Measurements from ENCODE around the gene DENND1A. TPM values are rescaled to one million over a fixed set of nuclear protein-coding genes. Genes with fewer than 3 reads are reported as not detected.
A peak's percentile ranks its signal among the peaks of the same experiment; 100 is the strongest.

DENND1A gene
- total RNA-seq, 1 experiment from 2014 or later: 23.5 TPM

GRCh38 chr9:123469282-123469681 lies 460.6 kb downstream of the DENND1A start (continued):
- TF ChIP-seq PRDM15 (CRISPR knock-in tag; IDR thresholded peaks at IDR 0.05) (no peak), GRHL2 (CRISPR knock-in tag; IDR thresholded peaks at IDR 0.05; ENCODE audit: insufficient replicate concordance, severe bottlenecking) (no peak), ATF1 (CRISPR knock-in tag; IDR thresholded peaks at IDR 0.05) (no peak), CREM (CRISPR knock-in tag; IDR thresholded peaks at IDR 0.05) (no peak), OVOL2 (CRISPR knock-in tag; IDR thresholded peaks at IDR 0.05; ENCODE audit: borderline replicate concordance) (no peak), ELF4 (CRISPR knock-in tag; IDR thresholded peaks at IDR 0.05; ENCODE audit: low read depth) (no peak)
- TF ChIP-seq, protein P1, sequence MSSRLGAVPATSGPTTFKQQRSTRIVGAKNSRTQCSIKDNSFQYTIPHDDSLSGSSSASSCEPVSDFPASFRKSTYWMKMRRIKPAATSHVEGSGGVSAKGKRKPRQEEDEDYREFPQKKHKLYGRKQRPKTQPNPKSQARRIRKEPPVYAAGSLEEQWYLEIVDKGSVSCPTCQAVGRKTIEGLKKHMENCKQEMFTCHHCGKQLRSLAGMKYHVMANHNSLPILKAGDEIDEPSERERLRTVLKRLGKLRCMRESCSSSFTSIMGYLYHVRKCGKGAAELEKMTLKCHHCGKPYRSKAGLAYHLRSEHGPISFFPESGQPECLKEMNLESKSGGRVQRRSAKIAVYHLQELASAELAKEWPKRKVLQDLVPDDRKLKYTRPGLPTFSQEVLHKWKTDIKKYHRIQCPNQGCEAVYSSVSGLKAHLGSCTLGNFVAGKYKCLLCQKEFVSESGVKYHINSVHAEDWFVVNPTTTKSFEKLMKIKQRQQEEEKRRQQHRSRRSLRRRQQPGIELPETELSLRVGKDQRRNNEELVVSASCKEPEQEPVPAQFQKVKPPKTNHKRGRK (CRISPR knock-in tag; IDR thresholded peaks at IDR 0.05; ENCODE audit: borderline replicate concordance): no peak

DNA sequence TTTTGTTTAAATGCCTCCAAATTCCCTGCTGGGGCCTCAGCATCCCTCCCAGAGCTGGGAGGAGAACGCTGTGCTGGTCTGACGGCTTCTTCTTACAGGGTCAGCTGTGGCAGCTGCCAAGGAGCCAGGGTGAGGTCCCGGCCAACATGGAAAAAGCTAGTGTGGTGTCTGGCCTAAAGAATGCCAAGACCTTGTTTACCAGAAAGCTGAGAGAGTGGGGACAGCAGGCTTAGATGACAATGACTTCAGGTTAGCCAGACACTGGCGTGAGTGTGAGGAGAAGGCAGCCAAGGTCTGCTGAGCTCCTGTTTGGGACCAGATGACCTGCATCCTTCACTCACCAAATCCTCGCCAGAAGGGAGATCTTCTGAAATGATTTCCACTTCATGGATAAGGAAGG lies 461.4 kb downstream of the DENND1A start:
- ATAC-seq: no peak
- Mint-ChIP-seq H3K27me3 (ENCODE audit: low read depth) (no peaks in the 10 kb centered on the region), H3K4me3 (no peak overlapping the region), H3K36me3 (no peaks in the 10 kb centered on the region), H3K9me3 (no peaks in the 10 kb centered on the region; the same call in 1 of the 2 replicates), H3K27ac (no peak overlapping the region), H3K4me1 (peaks cover 3% of the 10 kb centered on the region; the same call in 1 of the 2 replicates)
- ChIA-PET POLR2A (no interaction called here), CTCF (interaction anchor here (1.4 kb wide), 1 partner anchor 572 kb away, joined by 3 read pairs; no protein-coding TSS in a partner anchor)
- DNase-seq (ENCODE audit: low spot score): no peak
- no peak for TF ChIP-seq ATF2 (CRISPR knock-in tag; IDR thresholded peaks at IDR 0.05; ENCODE audit: borderline replicate concordance, low read depth)
- TF ChIP-seq ZNF423 (CRISPR knock-in tag; IDR thresholded peaks at IDR 0.05): no peak
- TF ChIP-seq, protein P2, sequence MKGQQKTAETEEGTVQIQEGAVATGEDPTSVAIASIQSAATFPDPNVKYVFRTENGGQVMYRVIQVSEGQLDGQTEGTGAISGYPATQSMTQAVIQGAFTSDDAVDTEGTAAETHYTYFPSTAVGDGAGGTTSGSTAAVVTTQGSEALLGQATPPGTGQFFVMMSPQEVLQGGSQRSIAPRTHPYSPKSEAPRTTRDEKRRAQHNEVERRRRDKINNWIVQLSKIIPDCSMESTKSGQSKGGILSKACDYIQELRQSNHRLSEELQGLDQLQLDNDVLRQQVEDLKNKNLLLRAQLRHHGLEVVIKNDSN (CRISPR knock-in tag; IDR thresholded peaks at IDR 0.05): no peak
- no peak for TF ChIP-seq EMX1 (CRISPR knock-in tag; IDR thresholded peaks at IDR 0.05)
- no peak for TF ChIP-seq ZMAT4 (CRISPR knock-in tag; IDR thresholded peaks at IDR 0.05)

- peaks cover 3% of the 10 kb centered on the region; the same call in 1 of the 2 replicates for H3K4me1 Mint-ChIP-seq
- no peaks in the 10 kb centered on the region for H3K27me3 Mint-ChIP-seq (ENCODE audit: low read depth)
- CTCF ChIA-PET: no interaction called here
- DNase-seq (ENCODE audit: low spot score) (no peak), ATAC-seq (no peak)
- no peaks in the 10 kb centered on the region for H3K36me3 Mint-ChIP-seq
- no peak overlapping the region for H3K27ac Mint-ChIP-seq
- POLR2A ChIA-PET: interaction anchor here (0.6 kb wide), 1 partner anchor 898 kb away, joined by 9 read pairs; no protein-coding TSS in a partner anchor
- H3K9me3 Mint-ChIP-seq: no peaks in the 10 kb centered on the region; the same call in 1 of the 2 replicates
- no peak overlapping the region for H3K4me3 Mint-ChIP-seq
- TF ChIP-seq GABPB1 (CRISPR knock-in tag; IDR thresholded peaks at IDR 0.05) (peak; percentile 52; the same call in 1 of the 2 replicates), NFYB (CRISPR knock-in tag; conservative IDR thresholded peaks at IDR 0.05; ENCODE audit: low read depth) (no peak)
These were observed 464.6 kb downstream of the DENND1A start for GRCh38 chr9:123465304-123465703.
